GM18873 (cell line): ENCODE results near the gene TAS1R3.
"Not testable (repeated sequence)": the region's sequence is repeated elsewhere in the genome, so short reads cannot be mapped to it uniquely, and the experiment has no call there.

Source experiments
- ATAC-seq: cut with Tn5 transposase; IDR thresholded peaks from one replicate; pipeline ENCODE4 v1.9.1; 2021; ENCODE audit warnings: mild to moderate bottlenecking, moderate library complexity, moderate number of reproducible peaks; ENCODE audit not compliant: unreplicated experiment, low FRiP score

The TAS1R3 gene

DNA sequence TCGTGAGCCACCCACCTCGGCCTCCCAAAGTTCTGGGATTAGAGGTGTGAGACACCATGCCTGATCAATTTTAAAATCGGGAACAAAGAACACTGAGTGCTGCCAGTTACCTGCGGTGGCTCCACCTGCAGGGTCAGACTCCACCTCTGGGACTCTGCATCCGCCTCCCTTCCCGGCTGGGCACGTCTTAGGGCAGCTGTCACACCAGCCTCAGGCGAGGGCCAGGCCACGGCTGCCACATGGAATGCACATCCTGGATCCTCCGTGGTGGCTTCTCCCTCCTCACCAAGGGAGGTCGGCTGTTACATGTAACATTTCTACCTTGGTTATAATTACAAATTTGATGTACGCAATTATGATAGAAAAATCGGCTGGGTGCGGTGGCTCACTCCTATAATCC is 33.2 kb downstream of the TAS1R3 start:
- ATAC-seq: no peak

GRCh38 chr1:1365875-1366698 is 35.0 kb downstream of the TAS1R3 start:
- no peak for ATAC-seq

- no peak for ATAC-seq
These were observed 35.6 kb downstream of the TAS1R3 start for GRCh38 chr1:1366699-1367066.

GRCh38 chr1:1367315-1367714 is 36.2 kb downstream of the TAS1R3 start:
- ATAC-seq: no peak

DNA sequence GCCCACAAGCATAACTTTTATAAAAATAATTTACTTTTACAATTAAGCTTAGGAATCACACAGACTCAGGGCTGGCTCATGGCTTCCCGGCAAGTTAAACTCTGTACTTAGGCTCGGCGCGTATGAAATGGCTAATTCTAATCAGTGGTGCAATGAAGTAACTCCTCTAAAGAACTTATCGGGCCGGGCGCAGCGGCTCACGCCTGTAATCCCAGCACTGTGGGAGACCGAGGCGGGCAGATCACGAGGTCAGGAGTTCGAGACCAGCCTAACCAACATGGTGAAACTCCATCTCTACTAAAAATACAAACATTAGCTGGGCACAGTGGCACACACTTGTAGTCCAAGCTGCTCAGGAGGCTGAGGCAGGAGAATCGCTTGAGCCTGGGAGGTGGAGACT is 39.0 kb downstream of the TAS1R3 start:
- ATAC-seq: not testable (repeated sequence)

GRCh38 chr1:1370771-1371300 is 39.8 kb downstream of the TAS1R3 start:
- ATAC-seq: no peak

DNA sequence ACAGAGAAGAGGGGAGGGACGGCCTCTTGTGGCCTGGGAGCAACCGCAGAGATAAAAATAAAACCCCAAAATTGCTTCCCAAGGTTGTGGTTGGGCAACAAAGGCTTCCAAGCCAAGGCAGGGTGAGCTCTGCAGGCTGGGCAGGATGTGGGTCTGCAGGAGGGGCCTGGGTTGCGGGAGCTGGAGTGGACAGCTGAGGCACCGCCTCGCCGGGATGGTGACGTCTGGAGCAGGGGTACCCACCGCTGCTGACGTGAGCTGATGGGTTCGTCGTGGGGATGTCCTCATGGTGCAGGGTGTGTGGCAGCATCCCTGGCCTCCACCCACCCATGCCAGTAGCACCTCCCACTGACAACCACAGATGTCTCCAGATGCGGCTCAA is 40.3 kb downstream of the TAS1R3 start:
- ATAC-seq: no peak

DNA sequence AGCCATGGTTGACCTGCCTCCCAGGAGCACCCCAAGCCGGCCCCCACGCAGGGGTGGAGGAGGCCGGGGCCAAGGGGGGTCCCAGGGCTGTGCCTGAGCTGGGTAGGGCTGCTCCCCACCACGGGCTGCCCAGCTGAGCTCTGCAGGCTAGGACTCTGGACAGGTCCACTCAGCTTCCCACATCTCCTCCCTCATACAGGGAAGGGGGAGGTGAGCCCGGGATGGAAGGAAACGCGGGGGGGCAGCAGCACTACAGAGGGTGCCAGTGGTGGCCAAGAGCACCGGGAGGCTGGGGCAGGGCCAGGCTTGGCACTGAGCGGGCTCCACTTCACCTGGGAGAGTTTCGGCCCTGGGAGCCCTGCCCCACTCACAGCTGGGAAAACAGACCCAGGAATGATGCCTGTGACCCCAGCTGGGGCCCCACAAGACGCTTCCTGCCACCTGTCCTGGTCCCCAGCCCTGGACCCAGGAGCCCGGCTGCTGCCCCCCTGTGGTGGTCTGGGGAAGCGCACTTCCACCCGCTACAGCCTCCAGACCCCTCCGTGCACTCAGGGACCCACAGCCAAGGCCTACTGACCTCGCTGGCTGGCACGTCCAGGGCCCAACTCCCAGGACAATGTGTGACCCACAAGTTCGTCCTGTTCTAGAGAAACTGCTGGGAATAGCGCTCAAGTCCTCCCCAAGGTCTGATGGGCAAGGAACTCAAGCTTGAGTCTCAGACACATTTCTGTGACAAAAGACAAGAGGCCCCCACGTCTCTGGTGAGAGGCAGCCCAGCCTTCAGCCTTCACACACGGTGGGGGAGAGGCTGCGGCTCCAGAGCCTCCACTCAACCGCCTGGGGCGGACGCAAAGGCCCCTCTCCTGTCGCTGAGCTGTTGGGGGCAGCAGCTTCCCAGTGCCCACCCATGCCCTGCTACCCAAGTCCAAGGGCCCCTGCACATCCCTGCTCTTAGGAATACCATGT is 40.9 kb downstream of the TAS1R3 start:
- no peak for ATAC-seq

- no peak for ATAC-seq
These were observed 42.2 kb downstream of the TAS1R3 start for GRCh38 chr1:1373051-1373814.

DNA sequence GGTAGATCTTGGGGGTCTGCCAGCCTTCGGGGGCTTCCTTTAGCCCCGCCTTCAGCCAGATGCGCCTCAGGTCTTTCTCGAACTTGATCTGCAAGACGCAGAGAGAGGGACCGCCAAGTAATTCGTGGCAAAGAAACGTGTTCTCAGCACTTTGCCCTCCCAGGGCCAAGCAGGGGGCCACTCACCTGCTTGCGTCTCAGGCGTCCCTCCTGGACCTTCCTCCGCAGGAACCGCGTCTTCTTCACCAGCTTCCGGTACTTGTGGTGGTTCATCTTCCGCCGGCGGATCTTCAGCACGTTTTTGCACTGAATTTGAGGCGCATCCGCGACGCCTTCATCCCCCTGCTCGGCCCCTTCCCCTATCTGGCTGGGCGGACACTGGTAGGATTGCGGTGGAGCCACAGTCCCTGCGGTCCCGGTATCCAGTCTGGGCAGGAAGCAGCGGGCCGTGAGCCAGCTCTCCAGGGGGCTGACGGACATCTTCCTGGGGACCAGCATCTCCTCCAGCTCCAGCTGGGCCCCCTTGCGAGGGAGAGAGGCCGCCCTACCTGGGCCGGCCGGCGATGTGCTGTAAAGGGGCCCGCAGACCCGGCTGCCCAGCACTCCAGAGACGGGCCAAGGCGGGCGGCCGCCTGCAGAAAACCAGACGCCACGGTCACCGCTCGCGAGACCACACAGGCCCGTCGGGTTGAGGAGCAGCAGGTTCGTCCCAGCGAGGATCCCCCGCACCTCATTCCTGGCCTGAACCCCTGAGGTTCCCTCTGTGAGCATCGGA is 42.9 kb downstream of the TAS1R3 start:
- no peak for ATAC-seq

DNA sequence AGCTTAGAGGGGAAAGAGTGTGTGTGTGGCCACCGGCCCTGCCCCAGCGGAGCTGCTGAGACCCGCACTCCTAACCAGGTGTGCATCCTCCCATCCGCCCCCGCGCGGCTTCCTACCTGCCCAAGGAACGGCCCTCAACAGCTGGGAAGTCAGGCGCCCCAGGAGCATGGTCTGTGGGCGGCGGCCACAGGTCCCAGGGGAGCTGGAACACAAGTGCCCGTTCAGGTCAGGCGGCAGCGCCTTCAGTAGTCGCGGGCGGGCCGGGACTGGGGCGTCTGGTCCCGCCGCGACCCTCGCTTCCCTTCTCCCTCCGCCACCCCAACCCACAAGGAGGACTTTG is 43.5 kb downstream of the TAS1R3 start:
- no peak for ATAC-seq

GRCh38 chr1:1374929-1375662 is 44.0 kb downstream of the TAS1R3 start, which contains the start of gene AURKAIP1:
Gene AURKAIP1, minus strand, starts transcription at chr1:1375207. Its CDS starts 451 bp downstream, at chr1:1374756.
- ATAC-seq: peak; percentile 88

DNA sequence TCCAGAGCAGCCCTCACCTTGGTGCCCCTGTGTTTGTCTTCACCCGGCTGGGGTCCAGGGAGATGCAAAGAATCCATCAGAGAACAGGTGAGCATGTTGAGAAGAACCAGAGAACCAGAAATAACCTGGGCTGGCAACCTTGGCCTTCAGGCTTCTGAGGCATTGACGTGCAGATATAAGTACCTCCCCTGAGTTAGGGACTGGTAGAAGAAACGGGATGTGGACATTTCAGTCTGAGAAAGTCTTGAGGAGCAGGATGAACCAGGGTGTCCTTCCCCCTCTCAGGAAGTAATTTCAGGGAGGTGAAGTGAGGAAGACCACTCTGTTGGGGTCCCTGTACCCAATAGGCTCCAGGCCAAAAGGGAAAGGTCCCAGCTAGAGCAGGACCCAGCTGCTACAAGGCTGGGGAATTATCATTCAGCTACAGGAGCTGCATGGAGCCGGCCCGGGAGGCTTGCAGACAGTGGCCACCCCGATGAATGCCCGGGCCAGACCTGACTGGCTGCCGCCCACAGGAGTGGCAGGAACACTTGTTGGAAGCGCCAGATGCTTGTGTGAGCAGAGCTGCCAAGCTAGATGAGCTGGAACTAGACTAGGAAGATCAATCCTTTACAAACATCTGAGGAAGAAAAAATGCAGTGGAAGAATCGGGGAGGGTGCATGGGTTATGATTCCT is 45.6 kb downstream of the TAS1R3 start:
- no peak for ATAC-seq

GRCh38 chr1:1377540-1378205 is 46.6 kb downstream of the TAS1R3 start:
- no peak for ATAC-seq

DNA sequence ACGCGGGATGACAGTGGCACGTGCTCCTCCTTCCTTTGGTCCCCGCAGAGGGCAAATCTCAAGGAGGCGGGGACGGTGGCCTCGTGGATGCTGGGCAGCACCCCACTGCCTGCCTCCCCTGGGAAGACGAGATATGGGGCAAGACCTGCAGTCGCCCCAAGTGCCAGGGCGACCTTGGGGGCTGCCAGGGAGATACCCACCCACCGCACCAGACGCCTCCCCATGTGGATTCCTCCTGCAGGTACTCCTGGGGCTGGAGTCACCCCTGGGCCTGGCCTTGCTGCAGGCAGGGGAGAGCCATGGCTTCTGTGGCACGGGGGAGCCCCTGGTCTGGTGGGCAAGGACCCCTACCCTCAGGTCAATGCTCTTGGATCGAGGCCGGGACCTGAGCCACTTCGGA is 49.8 kb downstream of the TAS1R3 start:
- no peak for ATAC-seq

- no peak for ATAC-seq
These were observed 50.2 kb downstream of the TAS1R3 start for GRCh38 chr1:1381294-1381693.
